PC-3 (cell line): Measurements from ENCODE around the gene GLIPR1. TPM values are rescaled to one million over a fixed set of nuclear protein-coding genes. Genes with fewer than 3 reads are reported as not detected.

Experiments used
- ATAC-seq: fragments of 200-7000 bp; cut with Tn5 transposase; 2 replicates; pipeline ENCODE4 v1.9.1; 2020; ENCODE audit warnings: mild to moderate bottlenecking, moderate library complexity
- BruUV-seq: library from RNA; stranded (reverse); fragments of 400-500 nt; replicated peaks from 2 replicates; lab custom pipeline; 2021; lab: Mats Ljungman, UMichigan
- CTCF ChIA-PET: fragments of 300-600 bp; sonication (Branson Sonifier 250); formaldehyde crosslinking; loops from one replicate; lab custom pipeline; 2022; ENCODE audit warnings: antibody characterized with exemption; lab: Charles Lee
- POLR2A ChIA-PET: fragments of 300-600 bp; sonication (Branson Sonifier 250); formaldehyde crosslinking; loops from one replicate; lab custom pipeline; 2022; ENCODE audit warnings: antibody characterized with exemption; ENCODE audit not compliant: unreplicated experiment; lab: Charles Lee
- DNase-seq: peaks from one replicate; pipeline ENCODE4 v3.0.0-alpha.2; 2015
- H2AFZ ChIP-seq: fragments of 300-600 bp; sonication (generic); 2 replicates; pipeline ENCODE4 v1.6.0; 2016; ENCODE audit warnings: antibody characterized with exemption, low read length
- H3F3A ChIP-seq: fragments of 300-600 bp; sonication (generic); one replicate; pipeline ENCODE4 v1.6.0; 2017; ENCODE audit warnings: antibody characterized with exemption, low read length, control low read depth, mild to moderate bottlenecking; ENCODE audit not compliant: unreplicated experiment
- H3K27ac ChIP-seq: fragments of 300-600 bp; sonication (generic); 2 replicates; pipeline ENCODE4 v1.5.1; 2016; ENCODE audit warnings: mild to moderate bottlenecking, low read length
- H3K27me3 ChIP-seq: fragments of 300-600 bp; sonication (generic); 2 replicates; pipeline ENCODE4 v1.6.1; 2016; ENCODE audit warnings: low read length, mixed read lengths
- H3K36me3 ChIP-seq: fragments of 300-600 bp; sonication (generic); 2 replicates; pipeline ENCODE4 v1.6.1; 2016; ENCODE audit warnings: low read depth, mixed run types, low read length, mixed read lengths
- H3K4me1 ChIP-seq: fragments of 300-600 bp; sonication (generic); 2 replicates; pipeline ENCODE4 v1.5.1; 2016; ENCODE audit warnings: low read length; ENCODE audit not compliant: insufficient read depth
- H3K4me2 ChIP-seq: fragments of 300-600 bp; sonication (generic); 2 replicates; pipeline ENCODE4 v1.6.0; 2016; ENCODE audit warnings: low read length
- H3K4me3 ChIP-seq: fragments of 300-600 bp; sonication (generic); 2 replicates; pipeline ENCODE4 v1.5.1; 2016; ENCODE audit warnings: mild to moderate bottlenecking, low read length, mixed read lengths
- H3K79me2 ChIP-seq: fragments of 300-600 bp; sonication (generic); 2 replicates; pipeline ENCODE4 v1.6.1; 2017; ENCODE audit warnings: low read length, mixed read lengths
- H3K9ac ChIP-seq: fragments of 300-600 bp; sonication (generic); 2 replicates; pipeline ENCODE4 v1.6.0; 2016; ENCODE audit warnings: mild to moderate bottlenecking, low read length
- H3K9me2 ChIP-seq: fragments of 300-600 bp; sonication (generic); replicated peaks from 2 replicates; pipeline ENCODE4 v1.6.1; 2016; ENCODE audit warnings: mixed run types, low read length, mixed read lengths
- H3K9me3 ChIP-seq: fragments of 300-600 bp; sonication (generic); 2 replicates; pipeline ENCODE4 v1.6.1; 2016; ENCODE audit warnings: low read length, mixed read lengths
- H4K20me1 ChIP-seq: fragments of 300-600 bp; sonication (generic); 2 replicates; pipeline ENCODE4 v1.6.1; 2016; ENCODE audit warnings: low read length, mixed read lengths
- EZH2 ChIP-seq: fragments of 300-600 bp; sonication (generic); IDR thresholded peaks from one replicate; pipeline ENCODE4 v1.6.1; 2017; ENCODE audit warnings: antibody characterized with exemption, mild to moderate bottlenecking, low read length; ENCODE audit not compliant: unreplicated experiment
- EZH2phosphoT487 ChIP-seq: fragments of 300-600 bp; sonication (generic); IDR thresholded peaks from 2 replicates; pipeline ENCODE4 v1.6.1; 2018; ENCODE audit warnings: mild to moderate bottlenecking, antibody characterized with exemption, low read length, borderline replicate concordance
- intact Hi-C: fragments of 100-400 bp; cut with micrococcal nuclease; formaldehyde crosslinking; loops from 2 replicates; pipeline ENCODE4 v1.9.0; 2023
- total RNA-seq: library from RNA; depleted of rRNA; stranded (reverse); fragments of >200 nt; gene quantifications from 2 replicates; pipeline ENCODE4 v1.2.3, GENCODE V29; 2014; rRNA removed
- TF ChIP-seq, protein P1 (sequence below): fragments of 300-600 bp; sonication (generic); conservative IDR thresholded peaks from 2 replicates; pipeline ENCODE4 v1.5.1; 2017; ENCODE audit warnings: antibody characterized with exemption, low read depth, mild to moderate bottlenecking, low read length

The GLIPR1 gene
- total RNA-seq, 1 experiment from 2014 or later: 22.2 TPM

DNA sequence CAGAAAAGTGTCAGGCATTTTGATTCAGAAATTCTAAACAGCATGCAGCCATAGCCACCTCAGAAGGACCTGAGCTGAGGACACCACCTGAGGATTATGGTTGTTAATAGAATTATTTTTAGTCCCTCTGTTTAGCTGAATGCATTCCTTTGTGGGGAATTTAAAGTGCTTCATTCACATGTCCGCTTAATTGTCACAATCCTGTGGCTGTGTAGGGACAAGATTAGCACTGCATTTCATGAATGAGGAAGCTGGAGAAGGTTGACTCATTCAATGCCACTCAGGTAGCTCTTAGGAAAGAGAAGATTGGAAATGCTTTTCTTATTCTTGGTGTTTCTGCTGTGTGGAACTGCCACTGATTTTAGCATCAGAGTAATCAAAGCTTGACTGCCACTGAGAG, 72.8 kb downstream of the GLIPR1 start:
- DNase-seq (no peak), ATAC-seq (no peak)
- no peak overlapping the region for H3K27ac ChIP-seq

More for the DNA sequence above, 72.8 kb downstream of the GLIPR1 start:
- Histone ChIP-seq H2AFZ (no peak overlapping the region), H3K27me3 (no peaks in the 10 kb centered on the region), H3K36me3 (no peaks in the 10 kb centered on the region), H3K9me3 (no peaks in the 10 kb centered on the region), H3K4me3 (no peak overlapping the region), H3F3A (no peaks in the 10 kb centered on the region), H4K20me1 (no peaks in the 10 kb centered on the region), H3K79me2 (no peaks in the 10 kb centered on the region), H3K4me2 (no peak overlapping the region), H3K4me1 (peaks cover 16% of the 10 kb centered on the region), H3K9ac (no peak overlapping the region), H3K9me2 (no peaks in the 10 kb centered on the region)
- no TSS peak for BruUV-seq
- intact Hi-C loops: no loop called here
- TF ChIP-seq, protein P1, sequence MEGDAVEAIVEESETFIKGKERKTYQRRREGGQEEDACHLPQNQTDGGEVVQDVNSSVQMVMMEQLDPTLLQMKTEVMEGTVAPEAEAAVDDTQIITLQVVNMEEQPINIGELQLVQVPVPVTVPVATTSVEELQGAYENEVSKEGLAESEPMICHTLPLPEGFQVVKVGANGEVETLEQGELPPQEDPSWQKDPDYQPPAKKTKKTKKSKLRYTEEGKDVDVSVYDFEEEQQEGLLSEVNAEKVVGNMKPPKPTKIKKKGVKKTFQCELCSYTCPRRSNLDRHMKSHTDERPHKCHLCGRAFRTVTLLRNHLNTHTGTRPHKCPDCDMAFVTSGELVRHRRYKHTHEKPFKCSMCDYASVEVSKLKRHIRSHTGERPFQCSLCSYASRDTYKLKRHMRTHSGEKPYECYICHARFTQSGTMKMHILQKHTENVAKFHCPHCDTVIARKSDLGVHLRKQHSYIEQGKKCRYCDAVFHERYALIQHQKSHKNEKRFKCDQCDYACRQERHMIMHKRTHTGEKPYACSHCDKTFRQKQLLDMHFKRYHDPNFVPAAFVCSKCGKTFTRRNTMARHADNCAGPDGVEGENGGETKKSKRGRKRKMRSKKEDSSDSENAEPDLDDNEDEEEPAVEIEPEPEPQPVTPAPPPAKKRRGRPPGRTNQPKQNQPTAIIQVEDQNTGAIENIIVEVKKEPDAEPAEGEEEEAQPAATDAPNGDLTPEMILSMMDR: no peak
- no peak for TF ChIP-seq EZH2phosphoT487
- TF ChIP-seq EZH2: no peak
- ChIA-PET POLR2A (no interaction called here), CTCF (no interaction called here)

Other genes starting within 250 kb of the GLIPR1 start
- 5.5 and 8.4 TPM in 2 replicates for gene CAPS2, start 150.4 kb upstream of the GLIPR1 start, total RNA-seq
- not detected in 2 replicates for gene GLIPR1L1, start 146.1 kb upstream of the GLIPR1 start, total RNA-seq
- not detected in 2 replicates for gene GLIPR1L2, start 89.7 kb upstream of the GLIPR1 start, total RNA-seq
- gene KRR1, start 30.9 kb downstream of the GLIPR1 start, total RNA-seq: 49.9 and 68.4 TPM in 2 replicates